Measurements from ENCODE around the gene UVRAG.

GRCh38 chr11:75910426-75911145 is 95.6 kb downstream of the UVRAG start:
- no peak for TF ChIP-seq ZNF274 (IDR thresholded peaks at IDR 0.05; ENCODE audit: low read depth, low read length)
- no peak for TF ChIP-seq SUZ12 (IDR thresholded peaks at IDR 0.05; ENCODE audit: extremely low read depth, insufficient read depth, insufficient read length)
